Body of pancreas (tissue), 4 donors: Measurements from ENCODE around the gene SLC4A3. TPM values are rescaled to one million over a fixed set of nuclear protein-coding genes. Genes with fewer than 3 reads are reported as not detected.

Experiments used
- ATAC-seq: fragments of 150-250 bp; one replicate; pipeline ENCODE4 v1.9.1; 2016
- DNase-seq, 4 donors: peaks; one replicate each; pipeline ENCODE4 v3.0.0-alpha.2; 2019
- H3K27ac ChIP-seq, 4 donors: fragments of 200-600 bp; sonication (generic); 1 replicate in 3 of 4; 2 replicates in 1 of 4; pipeline versions ENCODE4 v1.5.1 to v1.6.1; 2016 to 2019; ENCODE audit warnings: mild to moderate bottlenecking in 1 of 4, mixed read lengths in 1 of 4, moderate library complexity in 1 of 4
- H3K27me3 ChIP-seq, 2 donors: fragments of 200-600 bp; sonication (generic); one replicate each; pipeline ENCODE4 v1.6.0; 2016; ENCODE audit warnings: mild to moderate bottlenecking in 1 of 2
- H3K36me3 ChIP-seq, 2 donors: fragments of 200-600 bp; sonication (generic); replicated peaks in 1 of 2; 2 replicates each; pipeline ENCODE4 v1.5.1; 2016; ENCODE audit warnings: low read depth in 2 of 2; ENCODE audit not compliant: insufficient read depth in 1 of 2
- H3K4me1 ChIP-seq: fragments of 200-600 bp; sonication (generic); one replicate; pipeline ENCODE4 v1.6.0; 2016
- H3K4me3 ChIP-seq, 2 donors: fragments of 200-600 bp; sonication (generic); 1 replicate in 1 of 2; 2 replicates in 1 of 2; pipeline ENCODE4 v1.5.1; 2016 to 2019
- H3K9me3 ChIP-seq, 3 donors: fragments of 200-600 bp; sonication (generic); 1 replicate in 2 of 3; 2 replicates in 1 of 3; pipeline ENCODE4 v1.5.1; 2016
- CTCF ChIP-seq, 7 experiments: fragments of 450-650 bp in 4 of 7; fragments of 200-600 bp in 3 of 7; sonication (generic) in 3 of 7; IDR thresholded peaks; one replicate each; pipeline ENCODE4 v1.5.1; 2016 to 2019; ENCODE audit warnings: antibody characterized with exemption in 7 of 7
- POLR2A ChIP-seq, 3 donors: fragments of 450-650 bp; IDR thresholded peaks; one replicate each; pipeline ENCODE4 v1.6.1; 2016; ENCODE audit warnings: antibody characterized with exemption in 3 of 3, mild to moderate bottlenecking in 2 of 3
- WGBS, 2 donors: methylation state at CpG; one replicate each; pipeline ENCODE4 v1.1.5; 2017; 5-methylcytosine and 5-hydroxymethylcytosine counted together
- intact Hi-C: fragments of 100-400 bp; cut with DNase I; formaldehyde crosslinking; loops from one replicate; pipeline ENCODE4 v1.15.1; 2023
- small RNA-seq: library from RNA; depleted of rRNA; stranded (forward); fragments of <200 nt; gene quantifications from one replicate; pipeline ENCODE3, GENCODE V24; 2016
- total RNA-seq, 2 donors: library from RNA; depleted of rRNA; stranded (reverse); fragments of >200 nt; gene quantifications; one replicate each; pipeline ENCODE4 v1.1.0, GENCODE V29; 2016

The SLC4A3 gene
- total RNA-seq, 2 donors from 2014 or later = 2.6 to 10.9 TPM

GRCh38 chr2:219689676-219690628 lies 62.5 kb downstream of the SLC4A3 start:
- H3K4me1 ChIP-seq = peaks cover 2% of the 10 kb centered on the region
- H3K27ac ChIP-seq = no peak overlapping the region
- DNase-seq = peak; percentile 42 to 64 (median 58)
- no peaks in the 10 kb centered on the region for H3K27me3 ChIP-seq
- H3K4me3 ChIP-seq = no peak overlapping the region
- 28 to 29% methylated on average over 15 to 17 of the region's 17 CpGs for WGBS, 2 donors
- H3K36me3 ChIP-seq = no peaks in the 10 kb centered on the region
- intact Hi-C loops = no loop called here
- ATAC-seq = peak; percentile 70
- H3K9me3 ChIP-seq = no peaks in the 10 kb centered on the region
- TF ChIP-seq CTCF (IDR thresholded peaks at IDR 0.05) = peak; percentile 54 to 79 (median 74)
- TF ChIP-seq POLR2A (IDR thresholded peaks at IDR 0.05) = no peak

- Histone ChIP-seq H3K9me3 (no peaks in the 10 kb centered on the region), H3K4me3 (no peak overlapping the region), H3K27me3 (no peaks in the 10 kb centered on the region), H3K36me3 (no peaks in the 10 kb centered on the region), H3K4me1 (no peaks in the 10 kb centered on the region), H3K27ac (no peak overlapping the region)
- no peak for TF ChIP-seq CTCF (IDR thresholded peaks at IDR 0.05)
- no peak for TF ChIP-seq POLR2A (IDR thresholded peaks at IDR 0.05)
- ATAC-seq (no peak), DNase-seq (no peak)
- intact Hi-C loops = no loop called here
- 57 to 69% methylated on average over 10 of the region's 10 CpGs for WGBS, 2 donors
These were observed 64.1 kb downstream of the SLC4A3 start for GRCh38 chr2:219691571-219691970.

Small RNA genes within 50 kb of the gene (small RNA-seq; reads per million reads assigned to genes)
- not detected for gene RN7SKP213

Other genes with a start within 250 kb of the SLC4A3 start
- gene DNPEP, start 239.7 kb upstream of the SLC4A3 start, total RNA-seq = 10 to 100 TPM; 18.4 to 24.7 TPM
- gene DES, start 209.3 kb upstream of the SLC4A3 start, total RNA-seq = 10 to 100 TPM; 12.7 to 23.1 TPM
- 1 to 10 TPM; 2.9 to 3.6 TPM for gene SPEG, start 192.8 kb upstream of the SLC4A3 start, total RNA-seq
- 10 to 100 TPM; 40.5 to 57.4 TPM for gene GMPPA, start 128.7 kb upstream of the SLC4A3 start, total RNA-seq
- gene ASIC4, start 113.1 kb upstream of the SLC4A3 start, total RNA-seq = not detected
- gene CHPF, start 83.8 kb upstream of the SLC4A3 start, total RNA-seq = 100 to 1,000 TPM; 115 to 232 TPM
- gene TMEM198, start 83.6 kb upstream of the SLC4A3 start, total RNA-seq = 1 to 10 TPM; 3.3 to 5.7 TPM
- 100 to 1,000 TPM; 119 to 185 TPM for gene OBSL1, start 56.1 kb upstream of the SLC4A3 start, total RNA-seq
- 1 to 10 TPM in 1 of 2 donors, under 1 TPM in 1; 0.66 to 1.6 TPM for gene INHA, start 55.3 kb upstream of the SLC4A3 start, total RNA-seq
- gene STK11IP, start 29.8 kb upstream of the SLC4A3 start, total RNA-seq = 10 to 100 TPM in 1 of 2 donors, 1 to 10 TPM in 1; 9.6 to 18.1 TPM